Measurements from ENCODE around the gene COQ8A.

Gene COQ8A

DNA sequence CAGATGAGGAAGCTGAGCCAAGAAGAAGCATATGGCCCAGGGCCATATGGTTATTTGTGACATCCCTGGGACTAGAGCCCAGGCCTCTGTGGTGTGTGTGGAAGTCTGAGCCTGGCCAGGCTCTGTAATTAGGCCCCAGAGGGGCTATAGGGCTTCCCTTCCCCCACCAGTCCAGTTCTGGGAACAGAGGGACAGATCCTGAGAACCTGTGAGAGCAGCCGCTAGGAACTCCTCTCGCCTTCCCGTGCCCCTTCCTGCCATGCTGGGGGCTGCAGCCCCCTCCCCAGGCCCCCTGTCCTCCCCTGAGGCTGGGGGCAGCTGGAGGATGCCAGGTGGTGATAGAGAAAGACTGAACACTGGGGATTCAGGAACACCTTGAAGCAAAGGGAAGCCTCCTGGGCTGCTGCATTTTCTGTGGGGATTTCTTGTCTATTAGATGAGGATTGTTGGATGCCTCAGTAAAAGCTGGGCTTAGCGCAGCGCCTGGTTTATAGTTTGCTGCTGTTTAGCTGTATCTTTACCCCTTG lies 33.3 kb downstream of the COQ8A start:
- DNase-seq = no peak

DNA sequence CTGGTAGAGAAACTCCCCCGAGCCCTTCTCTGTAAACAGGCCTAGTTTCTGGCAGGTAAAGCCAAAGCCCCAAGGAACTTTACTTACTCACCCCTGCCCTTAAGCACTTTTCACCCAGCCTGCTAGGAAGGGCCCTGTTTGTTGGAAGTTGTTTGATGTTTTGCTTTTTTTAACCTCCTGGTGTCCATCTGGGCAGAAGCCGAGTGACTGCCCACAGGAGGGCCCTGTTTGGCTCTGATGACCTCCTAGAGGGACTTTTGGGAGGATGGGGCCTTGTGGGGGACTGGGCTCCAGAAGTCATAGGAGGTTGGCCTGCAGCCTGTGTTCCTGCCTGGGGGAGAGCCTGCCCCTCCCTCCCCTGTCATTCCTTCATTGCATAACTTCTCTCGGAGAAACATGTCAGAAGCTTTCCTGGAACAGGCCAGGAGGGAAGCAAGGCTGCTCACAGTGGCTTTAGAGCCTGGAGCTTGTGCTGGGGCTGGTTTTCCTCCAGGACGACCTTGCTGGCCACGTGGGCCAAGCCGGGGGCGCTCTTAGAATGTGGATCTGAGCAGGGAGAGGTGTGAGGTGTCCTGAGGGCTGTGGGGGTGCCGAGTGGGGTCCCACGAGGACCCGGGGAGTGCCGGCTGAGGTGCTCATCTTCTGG lies 33.9 kb downstream of the COQ8A start:
- no peak for DNase-seq

DNA sequence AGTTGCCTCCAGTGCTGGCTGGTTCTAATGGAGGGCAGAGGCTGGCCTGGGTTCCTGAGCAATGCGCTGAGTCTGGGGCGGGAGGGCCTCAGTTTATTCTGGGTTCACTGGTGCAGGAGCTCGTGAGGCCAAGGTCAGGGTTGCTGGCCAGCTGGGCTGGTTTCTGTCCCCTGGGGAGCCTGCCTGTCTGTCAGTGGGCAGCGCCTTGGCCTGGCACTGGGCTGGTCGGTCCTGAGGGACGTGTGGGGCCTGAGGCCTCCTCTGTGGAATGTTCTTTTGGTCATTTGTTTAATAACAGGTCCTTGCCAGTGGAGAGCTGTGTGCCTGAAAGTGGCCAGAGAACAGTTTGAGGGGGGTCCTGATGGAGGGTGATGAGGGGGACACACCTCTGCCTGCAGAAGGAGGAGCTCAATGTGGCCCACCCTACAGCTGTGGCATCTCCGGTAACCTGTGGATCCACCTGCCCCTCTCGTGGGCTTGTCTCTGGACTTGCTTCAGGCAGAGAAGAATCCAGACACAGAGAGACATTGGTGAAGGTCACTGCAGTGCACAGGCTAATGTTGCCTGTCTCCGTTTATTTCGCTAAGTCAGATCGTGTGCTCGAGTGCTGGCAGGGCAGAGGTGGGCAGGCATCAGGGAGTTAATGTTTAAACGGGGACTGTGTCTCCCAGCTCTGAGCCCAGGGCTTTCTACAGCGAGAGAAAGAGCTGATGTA lies 34.6 kb downstream of the COQ8A start:
- DNase-seq = no peak

DNA sequence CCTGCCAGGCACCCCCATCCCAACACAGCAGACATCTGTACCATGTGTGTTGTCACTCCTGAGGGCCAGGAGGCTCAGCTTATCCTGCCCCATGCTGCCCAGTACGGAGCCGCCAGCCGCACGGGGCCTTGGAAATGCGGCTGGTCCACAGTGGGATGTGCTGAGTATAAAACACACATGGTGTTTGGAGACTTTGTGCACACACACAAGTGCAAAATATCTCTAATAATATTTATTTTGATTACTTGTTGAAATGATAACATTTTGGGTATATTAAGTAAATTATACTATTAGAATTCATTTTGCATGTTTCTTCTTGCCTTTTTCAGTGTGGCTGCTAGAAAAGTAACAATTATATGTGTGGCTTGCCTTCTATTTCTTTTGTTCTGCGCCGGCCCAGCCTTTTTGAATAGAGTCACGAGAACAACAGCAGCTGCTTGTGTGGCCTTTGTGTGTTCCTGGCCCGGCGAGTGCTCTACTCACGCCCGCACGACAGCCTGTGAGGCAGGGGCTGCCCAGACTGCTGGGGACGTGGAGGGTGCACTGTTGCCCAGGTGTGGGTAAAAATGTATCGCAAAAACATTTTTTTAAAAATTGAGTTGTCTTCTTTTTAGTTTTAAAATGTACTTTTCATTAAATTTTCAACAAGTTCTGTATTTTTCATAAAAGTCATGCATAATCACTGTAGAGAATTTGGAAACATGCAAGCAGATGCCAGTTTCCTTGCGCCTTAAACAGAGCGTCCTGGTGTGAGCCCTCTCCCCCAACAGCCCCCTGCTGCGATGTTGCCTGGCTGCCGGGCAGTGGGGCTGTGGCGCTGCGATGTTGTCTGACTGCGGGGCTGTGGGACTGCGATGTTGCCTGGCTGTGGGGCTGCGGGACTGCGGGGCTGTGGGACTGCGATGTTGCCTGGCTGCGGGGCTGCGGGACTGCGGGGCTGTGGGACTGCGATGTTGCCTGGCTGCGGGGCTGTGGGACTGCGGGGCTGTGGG lies 35.5 kb downstream of the COQ8A start:
- peak in 48 of 56 donors; percentile 28 to 82 (median 64) for DNase-seq

DNA sequence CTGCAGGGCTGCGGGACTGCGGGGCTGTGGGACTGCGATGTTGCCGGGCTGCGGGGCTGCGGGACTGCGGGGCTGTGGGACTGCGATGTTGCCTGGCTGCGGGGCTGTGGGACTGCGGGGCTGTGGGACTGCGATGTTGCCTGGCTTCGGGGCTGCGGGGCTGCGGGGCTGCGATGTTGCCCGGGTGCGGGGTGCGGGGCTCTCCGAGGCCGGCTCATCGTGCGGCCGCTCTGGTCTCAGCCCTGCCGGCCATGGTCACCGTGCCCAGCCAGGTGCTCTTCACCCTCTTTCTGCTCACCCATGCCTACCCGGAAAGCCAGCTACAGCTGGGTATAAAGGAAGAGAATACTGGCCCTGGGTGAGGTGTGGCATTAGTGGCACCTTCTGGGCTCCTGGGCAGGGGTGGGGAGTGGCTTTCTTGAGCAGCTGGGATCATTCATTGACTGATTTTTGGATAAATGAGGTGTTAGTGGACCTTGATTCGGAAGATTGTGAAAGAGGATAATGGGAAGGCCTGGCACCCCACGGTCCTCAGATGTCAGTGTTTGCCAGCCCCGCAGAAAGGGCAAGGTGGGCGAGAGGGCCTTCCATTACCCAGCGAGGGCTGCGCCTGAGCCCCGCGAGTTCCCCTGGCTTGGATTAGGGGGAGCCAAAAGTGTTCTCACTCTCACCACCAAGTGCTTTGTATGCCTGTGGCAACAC lies 36.3 kb downstream of the COQ8A start:
- no peak for DNase-seq

DNA sequence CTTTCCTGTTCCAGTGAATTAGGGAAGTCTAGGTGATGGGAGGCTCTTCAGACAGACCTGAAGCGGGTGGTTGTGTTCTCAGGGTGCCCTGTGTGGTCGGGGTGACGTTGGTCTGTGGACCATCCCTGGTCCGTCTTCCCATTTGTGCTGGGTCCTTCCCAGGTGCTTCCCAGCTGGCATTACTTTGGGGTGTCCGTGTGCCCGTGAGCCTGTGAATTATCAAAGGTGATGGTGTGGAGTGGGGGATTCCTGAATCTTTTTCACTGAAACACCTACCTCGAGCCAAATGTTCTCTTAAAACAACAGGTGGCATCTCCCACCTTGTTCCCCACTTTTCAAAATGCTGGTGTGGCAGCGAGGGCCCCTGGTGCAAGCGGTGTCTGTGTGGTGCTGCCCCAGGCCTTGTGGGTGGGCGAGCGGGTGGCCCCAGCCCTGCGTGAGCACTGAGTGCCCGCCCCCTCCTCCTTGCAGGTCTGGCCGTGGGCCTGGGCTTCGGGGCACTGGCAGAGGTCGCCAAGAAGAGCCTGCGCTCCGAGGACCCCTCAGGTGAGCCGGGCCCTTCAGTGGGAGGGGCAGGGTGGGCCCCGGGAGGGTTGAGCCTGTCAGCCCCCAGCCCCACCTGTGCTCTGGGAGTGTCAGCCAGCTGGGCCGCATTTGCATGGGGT lies 37.0 kb downstream of the COQ8A start:
- no peak for DNase-seq

DNA sequence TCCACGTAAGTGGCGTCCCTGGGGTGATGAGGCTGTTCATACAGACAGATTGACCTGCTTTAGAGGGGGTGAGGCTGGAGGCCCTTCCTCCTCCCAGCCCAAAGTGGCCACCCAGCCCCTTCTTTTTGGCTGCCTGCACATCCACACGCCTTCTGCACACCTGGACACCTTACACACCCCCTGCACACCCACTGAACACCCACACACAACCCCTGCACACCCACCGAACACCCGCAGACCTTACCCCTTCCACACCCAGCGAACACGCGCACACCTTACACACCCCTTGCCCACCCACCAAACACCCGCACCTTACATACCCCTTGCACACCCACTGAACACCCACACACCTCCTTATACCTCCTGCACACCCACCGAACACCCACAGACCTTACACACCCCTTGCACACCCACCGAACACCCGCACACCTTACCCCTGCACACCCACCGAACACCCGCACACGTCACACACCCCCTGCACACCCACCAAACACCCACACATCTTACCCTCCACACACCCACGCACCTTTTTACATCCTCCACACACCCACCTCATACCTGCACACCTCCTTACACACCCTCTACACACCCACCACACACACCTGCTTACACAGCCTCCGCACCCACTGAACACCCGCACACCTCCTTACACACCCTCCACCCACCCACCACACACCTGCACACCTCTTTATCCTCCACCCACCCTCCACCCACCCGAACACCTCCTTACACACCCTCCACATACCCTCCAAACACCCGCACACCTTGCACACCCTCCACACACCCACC lies 37.7 kb downstream of the COQ8A start:
- DNase-seq = no peak

DNA sequence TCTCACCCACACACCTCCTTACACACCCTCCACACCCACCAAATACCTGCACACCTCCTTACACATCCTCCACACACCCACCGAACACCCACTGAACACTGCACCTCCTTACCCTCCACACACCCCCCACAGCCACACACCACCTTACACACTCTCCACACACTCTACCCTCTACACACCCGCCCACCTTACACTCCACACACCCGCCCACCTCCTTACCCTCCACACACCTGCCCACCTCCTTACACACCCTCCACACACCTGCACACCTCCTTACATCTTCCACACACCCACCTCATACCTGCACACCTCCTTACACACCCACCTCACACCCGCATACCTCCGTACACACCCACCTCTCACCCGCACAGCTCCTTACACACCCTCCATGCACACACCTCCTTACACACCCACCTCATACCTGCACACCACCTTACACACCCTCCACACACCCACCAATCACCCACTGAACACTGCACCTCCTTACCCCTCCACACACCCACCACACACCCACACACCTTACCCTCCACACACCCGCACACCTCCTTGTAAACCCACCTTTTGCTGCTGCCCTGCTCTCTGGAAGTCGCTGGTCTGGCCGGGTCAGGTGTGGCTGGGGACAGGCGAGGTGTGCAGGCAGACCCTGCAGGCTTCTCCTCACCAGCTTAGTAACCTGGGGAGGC lies 38.5 kb downstream of the COQ8A start:
- no peak for DNase-seq

DNA sequence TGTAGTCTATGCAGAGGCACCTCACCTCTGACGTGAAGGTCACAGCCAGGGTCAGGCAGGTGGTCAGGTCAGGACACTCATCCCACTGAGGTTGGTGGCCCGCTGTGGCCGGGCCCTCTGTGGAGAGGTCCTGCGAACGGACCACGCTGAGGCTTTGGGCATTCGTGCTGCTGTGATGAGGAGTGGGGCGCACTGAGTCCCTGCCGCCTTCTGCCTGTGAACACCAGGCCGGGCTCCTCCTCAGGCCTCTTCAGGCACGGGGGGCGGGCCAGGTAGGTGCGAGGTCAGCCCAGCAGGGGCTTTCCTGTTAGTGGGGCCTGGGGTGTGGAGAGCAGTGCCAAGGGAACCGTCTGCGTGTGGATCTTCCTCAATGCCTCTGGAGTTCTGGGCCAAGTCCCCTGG lies 39.0 kb downstream of the COQ8A start:
- DNase-seq = no peak

DNA sequence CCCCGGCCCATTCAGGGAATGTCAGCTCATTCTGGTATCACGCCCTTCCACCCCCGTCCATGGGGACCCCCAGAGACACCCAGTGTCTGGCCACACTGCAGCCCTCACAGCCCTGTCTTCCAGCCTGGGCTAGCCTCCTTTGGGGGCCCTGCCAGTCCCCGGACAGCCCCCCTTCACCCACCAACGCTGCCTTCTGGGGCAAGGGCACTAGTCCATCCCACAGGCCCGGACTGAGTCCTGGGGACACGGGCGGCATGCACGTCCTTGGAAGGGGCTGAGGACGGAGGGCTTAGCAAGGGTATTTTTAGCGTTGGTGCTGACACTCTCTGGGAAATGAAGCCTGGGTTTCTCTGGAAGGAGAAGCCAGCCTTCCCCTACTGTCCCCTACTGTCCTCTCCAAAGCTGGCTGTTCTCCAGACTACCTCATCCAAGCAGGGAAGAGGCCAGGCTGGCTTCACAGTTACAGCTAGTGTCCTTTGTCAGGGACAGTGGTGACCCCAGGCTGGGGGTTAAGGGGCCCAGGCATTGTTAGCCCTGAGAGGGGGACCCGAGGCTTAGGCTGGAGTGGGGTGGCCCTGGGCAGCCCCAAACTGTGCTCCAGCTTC lies 39.5 kb downstream of the COQ8A start:
- peak in 21 of 56 donors; percentile 23 to 55 (median 40) for DNase-seq

DNA sequence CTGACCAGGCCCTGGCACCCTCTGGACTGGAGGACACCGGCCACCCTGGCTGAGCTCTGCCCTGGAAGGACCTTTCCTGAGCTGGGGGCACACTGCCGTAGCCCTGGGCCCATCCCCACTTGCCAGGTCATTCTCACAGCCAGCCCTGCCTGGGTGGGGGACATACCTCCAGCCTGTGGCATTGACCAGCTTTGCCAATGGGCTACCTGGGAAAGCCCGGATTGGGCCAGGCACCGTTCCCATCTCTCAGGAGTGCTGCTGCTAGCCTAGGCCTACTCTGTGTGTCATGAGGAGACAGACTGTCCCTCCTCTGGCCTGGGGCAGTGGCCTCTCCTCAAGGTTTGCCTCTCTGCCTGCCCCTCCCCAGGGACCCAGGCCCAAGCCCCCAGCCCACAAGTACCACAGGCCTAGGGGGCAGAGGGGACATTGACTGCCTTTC lies 40.0 kb downstream of the COQ8A start:
- no peak for DNase-seq

DNA sequence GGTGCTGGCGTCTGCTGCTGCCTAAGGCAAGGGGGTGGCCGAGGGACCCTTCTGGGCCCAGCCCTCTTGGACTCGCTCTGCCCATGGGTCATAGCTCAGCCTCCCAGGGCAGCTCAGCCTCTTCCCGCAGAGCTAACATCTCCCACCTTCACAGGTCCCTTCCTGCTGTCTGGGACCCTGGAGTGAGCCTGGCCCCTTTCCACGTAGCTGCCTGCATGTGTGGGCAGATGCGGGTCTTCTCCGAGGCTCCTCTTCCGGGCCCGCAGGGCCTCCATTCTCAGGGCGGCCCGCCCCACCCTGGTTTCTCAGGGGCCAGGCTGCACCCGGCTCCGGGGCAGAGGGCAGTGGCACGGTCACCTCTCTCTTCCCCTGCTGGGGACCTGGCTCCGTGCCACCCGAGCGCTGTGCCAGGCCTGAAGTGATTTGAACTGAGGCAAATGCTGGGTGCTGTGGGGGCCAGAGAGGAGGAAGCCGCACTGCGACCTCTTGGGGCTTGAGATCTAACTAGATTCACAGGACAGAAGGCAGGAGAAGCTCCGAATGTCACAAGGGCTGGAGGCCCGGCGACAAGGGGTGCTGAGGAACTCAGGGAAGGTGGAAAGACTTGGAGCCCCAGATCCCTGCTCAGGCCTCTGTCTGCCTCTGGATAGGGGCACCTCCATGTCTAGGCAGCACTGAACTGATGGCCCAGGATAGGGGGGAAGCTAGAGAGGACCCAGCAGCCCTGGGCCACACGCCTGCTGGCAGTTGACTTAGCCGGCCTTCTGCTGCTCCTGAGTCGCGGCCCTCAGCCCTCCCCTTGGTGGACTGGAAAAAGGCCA lies 40.7 kb downstream of the COQ8A start:
- no peak for DNase-seq

DNA sequence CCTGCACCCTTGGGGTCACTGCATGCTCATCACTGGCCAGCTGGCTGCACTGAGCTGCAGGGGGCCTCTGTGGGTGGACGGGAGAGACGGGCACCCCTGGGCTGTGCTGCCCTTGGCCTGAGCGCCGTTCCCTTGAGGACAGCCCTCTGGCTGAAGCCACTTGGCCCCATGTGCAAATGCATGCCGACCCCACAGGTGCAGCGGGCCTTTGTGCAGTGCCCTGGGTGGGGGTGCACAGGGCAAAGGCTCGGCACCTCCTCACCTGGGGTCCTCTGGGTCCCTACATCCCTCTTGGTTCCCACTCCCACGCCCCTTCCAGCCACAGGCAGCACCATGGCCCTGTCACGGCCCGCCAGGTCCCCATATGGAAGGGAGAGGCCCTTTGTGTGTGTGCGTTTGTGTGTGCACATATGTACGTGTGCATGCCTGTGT lies 41.3 kb downstream of the COQ8A start:
- DNase-seq = no peak

DNA sequence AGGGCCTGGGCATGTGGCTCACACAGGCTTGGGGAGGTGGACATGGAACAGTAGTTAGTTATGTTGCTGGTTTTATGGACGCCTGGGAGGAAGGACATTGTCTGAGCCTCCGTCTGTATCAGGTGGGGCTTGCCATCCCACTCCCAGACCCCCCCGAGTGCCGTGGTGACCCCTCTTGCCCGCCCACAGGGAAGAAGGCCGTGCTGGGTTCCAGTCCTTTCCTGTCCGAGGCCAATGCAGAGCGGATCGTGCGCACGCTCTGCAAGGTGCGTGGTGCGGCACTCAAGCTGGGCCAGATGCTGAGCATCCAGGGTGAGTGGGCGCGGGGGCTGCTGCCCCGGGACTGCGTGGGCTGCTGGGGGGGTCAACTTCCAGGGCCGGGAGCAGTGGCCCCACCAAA lies 41.7 kb downstream of the COQ8A start:
- DNase-seq = no peak

DNA sequence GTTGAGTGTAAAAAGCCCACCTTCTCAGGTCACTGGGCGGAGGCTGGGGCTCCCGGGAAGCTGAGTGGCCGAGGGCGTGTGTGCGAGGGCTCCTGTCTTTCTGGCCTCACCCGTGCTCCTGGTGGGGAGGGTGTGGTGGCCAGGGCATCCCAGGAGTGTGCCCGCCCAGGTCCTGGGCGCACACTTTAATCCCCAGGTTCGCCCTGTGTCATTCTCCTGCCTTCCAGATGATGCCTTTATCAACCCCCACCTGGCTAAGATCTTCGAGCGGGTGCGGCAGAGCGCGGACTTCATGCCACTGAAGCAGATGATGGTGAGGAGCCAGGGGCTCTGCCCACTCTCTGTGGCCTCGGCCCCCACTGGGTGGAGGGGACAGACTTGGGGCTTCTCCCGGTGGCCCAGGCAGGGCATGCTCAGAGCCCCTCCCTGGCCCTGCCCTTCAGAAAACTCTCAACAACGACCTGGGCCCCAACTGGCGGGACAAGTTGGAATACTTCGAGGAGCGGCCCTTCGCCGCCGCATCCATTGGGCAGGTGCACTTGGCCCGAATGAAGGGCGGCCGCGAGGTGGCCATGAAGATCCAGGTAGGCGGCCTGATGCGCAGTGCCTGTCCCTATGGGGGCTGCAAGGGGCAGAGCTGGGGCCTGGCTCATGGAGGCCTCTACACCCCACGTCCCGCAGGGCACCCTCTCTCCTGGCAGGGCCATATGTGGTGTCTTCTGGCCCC lies 42.5 kb downstream of the COQ8A start:
- no peak for DNase-seq

DNA sequence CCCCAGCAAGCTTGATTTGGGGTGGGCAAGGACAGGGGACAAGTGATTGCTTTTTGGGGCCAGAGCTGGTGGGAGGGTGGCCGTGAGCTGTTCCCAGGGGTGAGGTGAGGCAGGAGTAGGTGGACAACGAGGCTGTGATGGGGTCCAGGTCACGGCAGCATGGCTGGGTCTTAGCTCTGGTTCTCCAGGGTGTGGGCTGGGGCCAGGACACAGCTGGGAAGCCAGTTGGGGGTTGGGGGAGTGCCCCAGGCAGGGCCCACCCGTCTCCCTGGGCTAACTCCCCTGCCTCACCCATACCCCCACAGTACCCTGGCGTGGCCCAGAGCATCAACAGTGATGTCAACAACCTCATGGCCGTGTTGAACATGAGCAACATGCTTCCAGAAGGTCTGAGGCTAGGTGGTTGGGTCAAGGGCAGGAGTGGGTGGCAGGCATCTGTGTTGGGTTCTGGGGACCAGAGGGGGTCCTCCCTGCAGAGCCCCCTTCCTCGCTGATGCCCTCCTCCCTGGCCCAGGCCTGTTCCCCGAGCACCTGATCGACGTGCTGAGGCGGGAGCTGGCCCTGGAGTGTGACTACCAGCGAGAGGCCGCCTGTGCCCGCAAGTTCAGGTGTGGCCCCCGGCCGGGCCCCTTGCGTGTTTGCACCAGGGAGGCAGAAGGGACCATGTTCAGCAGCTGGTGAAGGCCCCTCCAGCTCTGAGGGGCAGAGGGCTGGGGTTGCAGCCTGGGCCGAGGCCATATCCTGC lies 43.3 kb downstream of the COQ8A start:
- DNase-seq = no peak
